ENCODE results near the gene CALU. TPM values are rescaled to one million over a fixed set of nuclear protein-coding genes. Genes with fewer than 3 reads are reported as not detected.

Gene CALU
- total and polyA plus RNA-seq, 2 experiments from 2014 or later: 136 to 179 TPM

DNA sequence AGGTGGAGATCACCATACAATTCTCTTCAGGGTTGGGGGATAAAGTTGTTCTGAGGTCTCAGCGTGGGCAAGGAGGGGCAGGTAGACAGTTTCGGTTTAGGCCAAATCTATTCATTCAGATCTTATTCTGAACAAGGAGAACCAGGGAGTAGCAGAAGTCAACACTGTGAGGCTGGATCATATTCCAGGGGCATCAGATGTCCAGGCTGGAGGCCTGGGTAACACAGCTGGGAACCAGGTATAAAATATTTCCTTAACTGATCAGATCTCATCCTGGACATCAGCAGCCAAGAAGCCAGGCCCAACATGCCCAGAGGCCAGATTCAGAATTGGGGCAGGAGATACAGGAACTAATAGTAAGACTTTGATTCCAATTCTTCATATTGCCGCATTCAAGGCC lies 71.8 kb downstream of the CALU start:
- H3K9me3 Mint-ChIP-seq: no peaks in the 10 kb centered on the region
- no peaks in the 10 kb centered on the region for H3K27me3 Mint-ChIP-seq (ENCODE audit: insufficient read depth, low read depth, poor library complexity)
- Histone ChIP-seq H3K27me3 (ENCODE audit: insufficient read depth) (no peaks in the 10 kb centered on the region), H3K79me2 (replicated peaks; ENCODE audit: insufficient read depth) (no peaks in the 10 kb centered on the region), H3K27ac (ENCODE audit: low read depth) (no peak overlapping the region), H3K4me1 (ENCODE audit: insufficient read depth) (peaks cover 10% of the 10 kb centered on the region; the same call in 1 of the 2 replicates), H2AFZ (no peak overlapping the region), H3F3A (replicated peaks; ENCODE audit: low read depth) (no peaks in the 10 kb centered on the region), H4K20me1 (replicated peaks; ENCODE audit: insufficient read depth) (0 out of 2 replicates have a peak, but pooled peaks cover 3% of the 10 kb centered on the region), H3K4me2 (no peak overlapping the region), H3K4me3 (no peak overlapping the region), H3K9me2 (ENCODE audit: insufficient read depth) (no peaks in the 10 kb centered on the region), H3K36me3 (ENCODE audit: insufficient read depth) (peaks cover 15% of the 10 kb centered on the region; the same call in 1 of the 2 replicates)
- H3K36me3 Mint-ChIP-seq (ENCODE audit: low read depth): peaks cover 36% of the 10 kb centered on the region
- ATAC-seq: no peak
- no peak for TF ChIP-seq STAT1 (IDR thresholded peaks at IDR 0.05; ENCODE audit: unreplicated experiment)
- TF ChIP-seq ZNF331 (CRISPR knock-in tag; IDR thresholded peaks at IDR 0.05; ENCODE audit: low read depth): no peak
- TF ChIP-seq, protein P1, sequence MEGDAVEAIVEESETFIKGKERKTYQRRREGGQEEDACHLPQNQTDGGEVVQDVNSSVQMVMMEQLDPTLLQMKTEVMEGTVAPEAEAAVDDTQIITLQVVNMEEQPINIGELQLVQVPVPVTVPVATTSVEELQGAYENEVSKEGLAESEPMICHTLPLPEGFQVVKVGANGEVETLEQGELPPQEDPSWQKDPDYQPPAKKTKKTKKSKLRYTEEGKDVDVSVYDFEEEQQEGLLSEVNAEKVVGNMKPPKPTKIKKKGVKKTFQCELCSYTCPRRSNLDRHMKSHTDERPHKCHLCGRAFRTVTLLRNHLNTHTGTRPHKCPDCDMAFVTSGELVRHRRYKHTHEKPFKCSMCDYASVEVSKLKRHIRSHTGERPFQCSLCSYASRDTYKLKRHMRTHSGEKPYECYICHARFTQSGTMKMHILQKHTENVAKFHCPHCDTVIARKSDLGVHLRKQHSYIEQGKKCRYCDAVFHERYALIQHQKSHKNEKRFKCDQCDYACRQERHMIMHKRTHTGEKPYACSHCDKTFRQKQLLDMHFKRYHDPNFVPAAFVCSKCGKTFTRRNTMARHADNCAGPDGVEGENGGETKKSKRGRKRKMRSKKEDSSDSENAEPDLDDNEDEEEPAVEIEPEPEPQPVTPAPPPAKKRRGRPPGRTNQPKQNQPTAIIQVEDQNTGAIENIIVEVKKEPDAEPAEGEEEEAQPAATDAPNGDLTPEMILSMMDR (conservative IDR thresholded peaks at IDR 0.05; ENCODE audit: low read depth in 2 of 2): no peak
- TF ChIP-seq CREB1 (CRISPR knock-in tag; IDR thresholded peaks at IDR 0.05; ENCODE audit: low read depth): no peak
- TF ChIP-seq NANOG (IDR thresholded peaks at IDR 0.05; ENCODE audit: borderline replicate concordance): no peak
- TF ChIP-seq JUNB (IDR thresholded peaks at IDR 0.05; ENCODE audit: unreplicated experiment): no peak
- TF ChIP-seq, protein P2, sequence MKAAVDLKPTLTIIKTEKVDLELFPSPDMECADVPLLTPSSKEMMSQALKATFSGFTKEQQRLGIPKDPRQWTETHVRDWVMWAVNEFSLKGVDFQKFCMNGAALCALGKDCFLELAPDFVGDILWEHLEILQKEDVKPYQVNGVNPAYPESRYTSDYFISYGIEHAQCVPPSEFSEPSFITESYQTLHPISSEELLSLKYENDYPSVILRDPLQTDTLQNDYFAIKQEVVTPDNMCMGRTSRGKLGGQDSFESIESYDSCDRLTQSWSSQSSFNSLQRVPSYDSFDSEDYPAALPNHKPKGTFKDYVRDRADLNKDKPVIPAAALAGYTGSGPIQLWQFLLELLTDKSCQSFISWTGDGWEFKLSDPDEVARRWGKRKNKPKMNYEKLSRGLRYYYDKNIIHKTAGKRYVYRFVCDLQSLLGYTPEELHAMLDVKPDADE (IDR thresholded peaks at IDR 0.05): no peak
- TF ChIP-seq ZNF114 (CRISPR knock-in tag; IDR thresholded peaks at IDR 0.05): no peak
- no peak for TF ChIP-seq EZH2phosphoT487 (IDR thresholded peaks at IDR 0.05; ENCODE audit: unreplicated experiment)
- no peak for TF ChIP-seq POLR2AphosphoS5 (IDR thresholded peaks at IDR 0.05; ENCODE audit: low read depth)
- TF ChIP-seq, protein P3, sequence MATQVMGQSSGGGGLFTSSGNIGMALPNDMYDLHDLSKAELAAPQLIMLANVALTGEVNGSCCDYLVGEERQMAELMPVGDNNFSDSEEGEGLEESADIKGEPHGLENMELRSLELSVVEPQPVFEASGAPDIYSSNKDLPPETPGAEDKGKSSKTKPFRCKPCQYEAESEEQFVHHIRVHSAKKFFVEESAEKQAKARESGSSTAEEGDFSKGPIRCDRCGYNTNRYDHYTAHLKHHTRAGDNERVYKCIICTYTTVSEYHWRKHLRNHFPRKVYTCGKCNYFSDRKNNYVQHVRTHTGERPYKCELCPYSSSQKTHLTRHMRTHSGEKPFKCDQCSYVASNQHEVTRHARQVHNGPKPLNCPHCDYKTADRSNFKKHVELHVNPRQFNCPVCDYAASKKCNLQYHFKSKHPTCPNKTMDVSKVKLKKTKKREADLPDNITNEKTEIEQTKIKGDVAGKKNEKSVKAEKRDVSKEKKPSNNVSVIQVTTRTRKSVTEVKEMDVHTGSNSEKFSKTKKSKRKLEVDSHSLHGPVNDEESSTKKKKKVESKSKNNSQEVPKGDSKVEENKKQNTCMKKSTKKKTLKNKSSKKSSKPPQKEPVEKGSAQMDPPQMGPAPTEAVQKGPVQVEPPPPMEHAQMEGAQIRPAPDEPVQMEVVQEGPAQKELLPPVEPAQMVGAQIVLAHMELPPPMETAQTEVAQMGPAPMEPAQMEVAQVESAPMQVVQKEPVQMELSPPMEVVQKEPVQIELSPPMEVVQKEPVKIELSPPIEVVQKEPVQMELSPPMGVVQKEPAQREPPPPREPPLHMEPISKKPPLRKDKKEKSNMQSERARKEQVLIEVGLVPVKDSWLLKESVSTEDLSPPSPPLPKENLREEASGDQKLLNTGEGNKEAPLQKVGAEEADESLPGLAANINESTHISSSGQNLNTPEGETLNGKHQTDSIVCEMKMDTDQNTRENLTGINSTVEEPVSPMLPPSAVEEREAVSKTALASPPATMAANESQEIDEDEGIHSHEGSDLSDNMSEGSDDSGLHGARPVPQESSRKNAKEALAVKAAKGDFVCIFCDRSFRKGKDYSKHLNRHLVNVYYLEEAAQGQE (IDR thresholded peaks at IDR 0.05; ENCODE audit: unreplicated experiment): no peak
- TF ChIP-seq EZH2 (IDR thresholded peaks at IDR 0.05; ENCODE audit: low read depth, unreplicated experiment): no peak
- TF ChIP-seq, protein P4, sequence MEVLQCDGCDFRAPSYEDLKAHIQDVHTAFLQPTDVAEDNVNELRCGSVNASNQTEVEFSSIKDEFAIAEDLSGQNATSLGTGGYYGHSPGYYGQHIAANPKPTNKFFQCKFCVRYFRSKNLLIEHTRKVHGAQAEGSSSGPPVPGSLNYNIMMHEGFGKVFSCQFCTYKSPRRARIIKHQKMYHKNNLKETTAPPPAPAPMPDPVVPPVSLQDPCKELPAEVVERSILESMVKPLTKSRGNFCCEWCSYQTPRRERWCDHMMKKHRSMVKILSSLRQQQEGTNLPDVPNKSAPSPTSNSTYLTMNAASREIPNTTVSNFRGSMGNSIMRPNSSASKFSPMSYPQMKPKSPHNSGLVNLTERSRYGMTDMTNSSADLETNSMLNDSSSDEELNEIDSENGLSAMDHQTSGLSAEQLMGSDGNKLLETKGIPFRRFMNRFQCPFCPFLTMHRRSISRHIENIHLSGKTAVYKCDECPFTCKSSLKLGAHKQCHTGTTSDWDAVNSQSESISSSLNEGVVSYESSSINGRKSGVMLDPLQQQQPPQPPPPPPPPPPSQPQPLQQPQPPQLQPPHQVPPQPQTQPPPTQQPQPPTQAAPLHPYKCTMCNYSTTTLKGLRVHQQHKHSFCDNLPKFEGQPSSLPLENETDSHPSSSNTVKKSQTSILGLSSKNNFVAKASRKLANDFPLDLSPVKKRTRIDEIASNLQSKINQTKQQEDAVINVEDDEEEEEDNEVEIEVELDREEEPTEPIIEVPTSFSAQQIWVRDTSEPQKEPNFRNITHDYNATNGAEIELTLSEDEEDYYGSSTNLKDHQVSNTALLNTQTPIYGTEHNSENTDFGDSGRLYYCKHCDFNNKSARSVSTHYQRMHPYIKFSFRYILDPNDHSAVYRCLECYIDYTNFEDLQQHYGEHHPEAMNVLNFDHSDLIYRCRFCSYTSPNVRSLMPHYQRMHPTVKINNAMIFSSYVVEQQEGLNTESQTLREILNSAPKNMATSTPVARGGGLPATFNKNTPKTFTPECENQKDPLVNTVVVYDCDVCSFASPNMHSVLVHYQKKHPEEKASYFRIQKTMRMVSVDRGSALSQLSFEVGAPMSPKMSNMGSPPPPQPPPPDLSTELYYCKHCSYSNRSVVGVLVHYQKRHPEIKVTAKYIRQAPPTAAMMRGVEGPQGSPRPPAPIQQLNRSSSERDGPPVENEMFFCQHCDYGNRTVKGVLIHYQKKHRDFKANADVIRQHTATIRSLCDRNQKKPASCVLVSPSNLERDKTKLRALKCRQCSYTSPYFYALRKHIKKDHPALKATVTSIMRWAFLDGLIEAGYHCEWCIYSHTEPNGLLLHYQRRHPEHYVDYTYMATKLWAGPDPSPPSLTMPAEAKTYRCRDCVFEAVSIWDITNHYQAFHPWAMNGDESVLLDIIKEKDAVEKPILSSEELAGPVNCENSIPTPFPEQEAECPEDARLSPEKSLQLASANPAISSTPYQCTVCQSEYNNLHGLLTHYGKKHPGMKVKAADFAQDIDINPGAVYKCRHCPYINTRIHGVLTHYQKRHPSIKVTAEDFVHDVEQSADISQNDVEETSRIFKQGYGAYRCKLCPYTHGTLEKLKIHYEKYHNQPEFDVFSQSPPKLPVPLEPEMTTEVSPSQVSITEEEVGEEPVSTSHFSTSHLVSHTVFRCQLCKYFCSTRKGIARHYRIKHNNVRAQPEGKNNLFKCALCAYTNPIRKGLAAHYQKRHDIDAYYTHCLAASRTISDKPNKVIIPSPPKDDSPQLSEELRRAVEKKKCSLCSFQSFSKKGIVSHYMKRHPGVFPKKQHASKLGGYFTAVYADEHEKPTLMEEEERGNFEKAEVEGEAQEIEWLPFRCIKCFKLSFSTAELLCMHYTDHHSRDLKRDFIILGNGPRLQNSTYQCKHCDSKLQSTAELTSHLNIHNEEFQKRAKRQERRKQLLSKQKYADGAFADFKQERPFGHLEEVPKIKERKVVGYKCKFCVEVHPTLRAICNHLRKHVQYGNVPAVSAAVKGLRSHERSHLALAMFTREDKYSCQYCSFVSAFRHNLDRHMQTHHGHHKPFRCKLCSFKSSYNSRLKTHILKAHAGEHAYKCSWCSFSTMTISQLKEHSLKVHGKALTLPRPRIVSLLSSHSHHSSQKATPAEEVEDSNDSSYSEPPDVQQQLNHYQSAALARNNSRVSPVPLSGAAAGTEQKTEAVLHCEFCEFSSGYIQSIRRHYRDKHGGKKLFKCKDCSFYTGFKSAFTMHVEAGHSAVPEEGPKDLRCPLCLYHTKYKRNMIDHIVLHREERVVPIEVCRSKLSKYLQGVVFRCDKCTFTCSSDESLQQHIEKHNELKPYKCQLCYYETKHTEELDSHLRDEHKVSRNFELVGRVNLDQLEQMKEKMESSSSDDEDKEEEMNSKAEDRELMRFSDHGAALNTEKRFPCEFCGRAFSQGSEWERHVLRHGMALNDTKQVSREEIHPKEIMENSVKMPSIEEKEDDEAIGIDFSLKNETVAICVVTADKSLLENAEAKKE (CRISPR knock-in tag; IDR thresholded peaks at IDR 0.05): no peak
- no peak overlapping the region for H3K27ac Mint-ChIP-seq
- no peak for DNase-seq (ENCODE audit: low spot score)
- no peak overlapping the region for H3K4me3 Mint-ChIP-seq
- H3K4me1 Mint-ChIP-seq: peaks cover 3% of the 10 kb centered on the region; the same call in 1 of the 3 replicates

Measured in GM23338 (cell line).